GM23248 (cell line): ENCODE measurements around the gene DNAJC2.
"Not testable (repeated sequence)": the region's sequence is repeated elsewhere in the genome, so short reads cannot be mapped to it uniquely, and the experiment has no call there.

Experiments used
- EZH2 ChIP-seq: fragments of 200-600 bp; sonication (generic); IDR thresholded peaks from 2 replicates; pipeline ENCODE4 v1.6.1; 2018; ENCODE audit warnings: antibody characterized with exemption, mild to moderate bottlenecking; ENCODE audit not compliant: insufficient read depth, poor library complexity, severe bottlenecking
- EZH2phosphoT487 ChIP-seq: fragments of 200-600 bp; sonication (generic); IDR thresholded peaks from 2 replicates; pipeline ENCODE4 v1.6.1; 2018; ENCODE audit warnings: antibody characterized with exemption, moderate library complexity, mild to moderate bottlenecking, low read depth; ENCODE audit not compliant: insufficient read depth

GRCh38 chr7:103274867-103275266, 69.7 kb downstream of the DNAJC2 start:
- TF ChIP-seq EZH2, EZH2phosphoT487: not testable (repeated sequence)
